Thyroid gland (tissue), 4 donors: ENCODE data around the gene SOX13. TPM values are rescaled to one million over a fixed set of nuclear protein-coding genes. Genes with fewer than 3 reads are reported as not detected.

ENCODE experiments used
- DNase-seq, 2 donors: peaks; one replicate each; pipeline ENCODE4 v3.0.0-alpha.2; 2019
- H3K27ac ChIP-seq, 3 donors: fragments of 200-600 bp; sonication (generic); 1 replicate in 2 of 3; 2 replicates in 1 of 3; pipeline ENCODE4 v1.5.1; 2016 to 2019; ENCODE audit warnings: mild to moderate bottlenecking in 1 of 3, moderate library complexity in 1 of 3
- H3K27me3 ChIP-seq: fragments of 200-600 bp; sonication (generic); one replicate; pipeline ENCODE4 v1.5.1; 2019
- H3K36me3 ChIP-seq, 2 donors: fragments of 200-600 bp; sonication (generic); one replicate each; pipeline ENCODE4 v1.5.1; 2016 to 2019
- H3K4me1 ChIP-seq, 2 donors: fragments of 200-600 bp; sonication (generic); one replicate each; pipeline ENCODE4 v1.5.1; 2017 to 2019
- H3K4me3 ChIP-seq, 3 donors: fragments of 200-600 bp; sonication (generic); replicated peaks in 1 of 3; 1 replicate in 2 of 3; 2 replicates in 1 of 3; pipeline ENCODE4 v1.5.1; 2016; ENCODE audit warnings: mild to moderate bottlenecking in 1 of 3
- H3K9me3 ChIP-seq: fragments of 200-600 bp; sonication (generic); one replicate; pipeline ENCODE4 v1.5.1; 2017
- CTCF ChIP-seq, 6 experiments: fragments of 200-600 bp in 3 of 6; fragments of 450-650 bp in 3 of 6; sonication (generic) in 3 of 6; IDR thresholded peaks; one replicate each; pipeline ENCODE4 v1.5.1; 2016 to 2019; ENCODE audit warnings: antibody characterized with exemption in 6 of 6, mild to moderate bottlenecking in 2 of 6, inconsistent platforms in 1 of 6, moderate library complexity in 1 of 6
- POLR2A ChIP-seq, 2 donors: fragments of 450-650 bp; IDR thresholded peaks; one replicate each; pipeline ENCODE4 v1.6.1; 2017; ENCODE audit warnings: antibody characterized with exemption in 2 of 2, mild to moderate bottlenecking in 2 of 2, moderate library complexity in 1 of 2
- WGBS, 2 donors: methylation state at CpG; one replicate each; pipeline ENCODE4 v1.1.5; 2017; 5-methylcytosine and 5-hydroxymethylcytosine counted together
- intact Hi-C: fragments of 100-400 bp; cut with DNase I; formaldehyde crosslinking; loops from one replicate; pipeline ENCODE4 v1.15.1; 2023
- total RNA-seq, 4 donors: library from RNA; depleted of rRNA; stranded (reverse); fragments of >200 nt; gene quantifications; one replicate each; pipeline ENCODE4 v1.2.3, GENCODE V29; 2016

The SOX13 gene
- total RNA-seq, 4 donors from 2014 or later = 19.4 to 29.3 (median 20.8) TPM

GRCh38 chr1:204127597-204128242, 54.8 kb downstream of the SOX13 start:
- 41 to 61% methylated on average over 5 of the region's 5 CpGs for WGBS, 2 donors
- Histone ChIP-seq H3K9me3 (no peaks in the 10 kb centered on the region), H3K4me3 (no peak overlapping the region), H3K27ac (peak overlapping the region in 1 of 3 donors; percentile 68), H3K4me1 (peaks cover 38 to 40% of the 10 kb centered on the region in 2 donors), H3K36me3 (peaks cover 21 to 34% of the 10 kb centered on the region in 2 donors), H3K27me3 (no peaks in the 10 kb centered on the region)
- intact Hi-C loops = loop anchor here (5.0 kb wide), 2 partner anchors 40 to 265 kb away; partner anchors contain the start of gene SNRPE
- peak; percentile 94 to 99 (median 97) for TF ChIP-seq CTCF (IDR thresholded peaks at IDR 0.05)
- TF ChIP-seq POLR2A (IDR thresholded peaks at IDR 0.05) = no peak
- peak; percentile 74 to 77 for DNase-seq

- TF ChIP-seq POLR2A (IDR thresholded peaks at IDR 0.05) (no peak), CTCF (IDR thresholded peaks at IDR 0.05) (no peak)
- H3K36me3 ChIP-seq = peaks cover 13 to 26% of the 10 kb centered on the region in 2 donors
- H3K4me1 ChIP-seq = peaks cover 38 to 40% of the 10 kb centered on the region in 2 donors
- H3K27ac ChIP-seq = peak overlapping the region; percentile 68 to 95 (median 87)
- intact Hi-C loops = loop anchor here (5.0 kb wide), 2 partner anchors 41 to 266 kb away; partner anchors contain the start of gene SNRPE
- peak overlapping the region in 1 of 3 donors; percentile 21 for H3K4me3 ChIP-seq
- 76 to 83% methylated on average over 4 of the region's 4 CpGs for WGBS, 2 donors
- H3K9me3 ChIP-seq = no peaks in the 10 kb centered on the region
- no peak for DNase-seq
- no peaks in the 10 kb centered on the region for H3K27me3 ChIP-seq
Measured at GRCh38 chr1:204128464-204128963, 55.6 kb downstream of the SOX13 start.

- peaks cover 11 to 23% of the 10 kb centered on the region in 2 donors for H3K36me3 ChIP-seq
- WGBS, 2 donors = 4 to 20% methylated on average over 24 to 27 of the region's 29 CpGs
- H3K4me3 ChIP-seq = peak overlapping the region in 1 of 3 donors; percentile 21
- TF ChIP-seq CTCF (IDR thresholded peaks at IDR 0.05) (peak; percentile 74 to 93 (median 82)), POLR2A (IDR thresholded peaks at IDR 0.05) (peak in 1 of 2 donors; percentile 48)
- peak; percentile 86 to 87 for DNase-seq
- peaks cover 38 to 40% of the 10 kb centered on the region in 2 donors for H3K4me1 ChIP-seq
- H3K9me3 ChIP-seq = no peaks in the 10 kb centered on the region
- H3K27ac ChIP-seq = peak overlapping the region; percentile 68 to 95 (median 87)
- intact Hi-C loops = loop anchor here (5.0 kb wide), 2 partner anchors 42 to 267 kb away; partner anchors contain the start of gene SNRPE
- no peaks in the 10 kb centered on the region for H3K27me3 ChIP-seq
Measured at GRCh38 chr1:204128964-204129896, 56.3 kb downstream of the SOX13 start.

DNA sequence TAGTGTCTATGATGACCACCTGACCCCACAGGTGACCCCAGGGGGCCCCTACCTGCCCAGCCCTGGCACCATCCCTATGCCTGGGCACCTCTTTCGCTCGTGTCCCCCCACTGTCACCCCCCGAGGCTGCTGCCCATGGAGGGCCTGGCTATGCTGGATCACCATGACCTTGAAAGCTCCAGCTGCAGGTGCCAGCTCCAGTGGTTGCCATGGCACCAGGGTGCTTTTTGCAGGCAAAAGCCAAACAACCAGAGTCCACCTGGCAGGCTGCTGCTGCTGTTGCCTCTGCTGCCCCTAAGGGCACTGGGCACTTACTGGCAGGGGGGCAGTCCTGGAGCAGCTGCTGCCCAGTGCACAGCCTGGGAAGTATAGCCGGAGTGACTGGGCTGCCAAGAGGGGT, 57.3 kb downstream of the SOX13 start:
- H3K4me1 ChIP-seq = peaks cover 38 to 40% of the 10 kb centered on the region in 2 donors
- H3K36me3 ChIP-seq = peaks cover 1 to 17% of the 10 kb centered on the region in 2 donors
- H3K27ac ChIP-seq = peak overlapping the region; percentile 68 to 95 (median 87)
- DNase-seq = peak; percentile 96 to 97
- no peaks in the 10 kb centered on the region for H3K9me3 ChIP-seq
- intact Hi-C loops = no loop called here
- TF ChIP-seq CTCF (IDR thresholded peaks at IDR 0.05) (peak in 2 of 6 experiments; percentile 17 to 29), POLR2A (IDR thresholded peaks at IDR 0.05) (peak in 1 of 2 donors; percentile 24)
- no peak overlapping the region for H3K4me3 ChIP-seq
- no peaks in the 10 kb centered on the region for H3K27me3 ChIP-seq
- 38 to 44% methylated on average over 3 of the region's 4 CpGs for WGBS, 2 donors
